HG02973 (cell line): ENCODE measurements around the gene TOX2.

Source experiments
- ATAC-seq: cut with Tn5 transposase; IDR thresholded peaks from one replicate; pipeline ENCODE4 v1.9.1; 2021; ENCODE audit warnings: moderate library complexity; ENCODE audit not compliant: unreplicated experiment

Gene TOX2

DNA sequence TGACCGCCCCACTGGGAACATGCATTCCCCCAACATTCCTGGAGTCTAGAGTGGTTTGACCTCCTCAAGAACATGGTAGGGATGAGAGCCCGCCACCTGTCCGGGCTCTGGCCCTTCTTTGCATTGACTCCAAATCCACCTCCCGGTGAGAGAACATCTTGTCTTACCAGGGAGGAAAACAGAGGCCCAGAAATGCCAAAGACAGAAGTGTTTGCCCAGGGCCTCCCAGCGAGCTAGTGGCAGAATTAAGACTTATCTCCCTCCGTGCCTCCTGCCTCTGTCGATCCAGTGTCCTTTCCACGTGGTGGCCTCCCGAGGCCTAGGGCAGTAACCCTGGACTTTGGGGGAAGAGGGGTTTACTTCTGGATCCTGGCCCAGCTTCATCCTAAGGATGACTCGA, 137.5 kb downstream of the TOX2 start:
- ATAC-seq: no peak

DNA sequence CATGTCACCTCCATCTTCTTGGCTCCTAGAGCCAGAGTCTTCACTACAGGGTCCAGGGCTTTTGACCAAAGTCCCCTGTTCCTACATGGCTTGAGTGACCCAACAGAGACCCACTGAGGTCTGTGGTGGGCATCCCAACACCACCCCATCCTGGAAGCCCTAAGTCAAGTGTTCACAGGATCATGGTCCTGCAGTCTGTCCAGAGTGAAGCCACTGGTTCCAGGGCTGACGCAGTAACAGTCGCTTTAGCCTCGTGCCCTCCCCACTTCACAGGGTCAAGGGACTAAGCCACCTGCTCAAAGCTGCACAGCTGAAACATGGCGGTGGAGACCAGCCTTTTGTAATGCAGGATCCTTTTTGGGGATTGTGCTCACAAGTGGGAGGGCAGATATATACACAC, 138.4 kb downstream of the TOX2 start:
- ATAC-seq: no peak

DNA sequence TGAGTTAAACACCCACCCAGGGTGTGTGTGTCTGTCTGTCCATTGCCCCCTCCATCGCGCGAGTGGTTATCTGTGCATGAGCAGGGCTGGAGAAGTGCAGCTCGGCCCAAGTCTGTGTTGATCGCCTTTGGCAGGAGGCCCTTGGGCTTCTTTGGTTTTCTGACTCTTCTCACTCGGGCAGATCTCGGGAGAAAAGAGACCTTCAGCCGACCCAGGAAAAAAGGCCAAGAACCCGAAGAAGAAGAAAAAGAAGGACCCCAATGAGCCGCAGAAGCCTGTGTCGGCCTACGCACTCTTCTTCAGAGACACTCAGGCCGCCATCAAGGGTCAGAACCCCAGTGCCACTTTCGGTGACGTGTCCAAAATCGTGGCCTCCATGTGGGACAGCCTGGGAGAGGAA, 139.5 kb downstream of the TOX2 start:
- no peak for ATAC-seq

DNA sequence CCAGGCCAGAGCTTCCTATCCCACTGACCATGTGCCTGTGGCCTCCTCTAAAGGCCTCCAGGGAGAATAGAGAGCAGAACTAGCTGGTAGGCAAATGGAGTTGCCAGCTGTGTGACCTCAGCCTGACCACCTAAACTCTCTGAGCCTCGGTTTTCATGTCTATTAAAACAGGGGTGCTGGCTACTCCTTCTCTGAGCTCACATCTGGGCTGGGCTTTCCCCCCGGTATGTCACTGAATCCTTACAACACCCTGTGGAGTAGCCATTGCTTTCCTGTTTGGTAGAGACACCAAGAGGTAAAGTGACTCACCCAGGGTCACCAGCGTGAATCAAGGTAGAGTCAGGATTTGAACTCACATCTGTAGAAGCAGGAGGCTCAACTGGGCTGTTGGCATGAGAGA, 140.2 kb downstream of the TOX2 start:
- no peak for ATAC-seq

DNA sequence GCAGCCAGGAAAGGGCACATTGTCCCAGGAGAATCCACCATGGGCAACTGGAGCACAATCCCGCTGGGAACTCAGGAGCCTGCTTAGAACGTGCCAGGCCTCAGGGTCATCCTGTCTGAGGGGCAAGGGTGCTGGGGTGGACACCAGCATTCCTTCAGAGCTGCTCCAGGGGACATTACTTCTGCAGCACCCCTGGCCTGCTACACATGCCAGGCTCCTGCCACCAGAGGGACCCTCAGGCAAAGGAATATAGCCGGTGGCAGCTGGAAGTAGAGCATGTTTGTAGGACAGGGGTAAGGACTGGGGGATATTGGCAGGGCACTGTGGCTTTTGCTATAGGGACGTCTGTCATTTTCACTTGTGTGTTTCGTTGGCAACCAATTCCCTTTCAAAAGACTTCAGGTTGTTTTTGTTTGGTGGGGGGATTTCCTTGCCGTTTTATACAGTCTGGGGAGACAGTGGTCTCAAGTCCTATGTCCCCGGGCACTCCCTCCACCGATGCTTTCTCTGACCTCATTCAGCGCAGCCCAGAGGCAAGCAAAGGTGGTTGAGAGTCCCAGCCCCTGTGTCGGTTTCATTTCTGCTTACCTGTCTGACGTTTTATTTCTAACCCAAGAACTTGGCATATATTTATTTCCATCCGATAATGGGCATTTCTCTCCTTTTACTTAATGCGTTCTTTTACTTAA, 141.5 kb downstream of the TOX2 start:
- no peak for ATAC-seq

DNA sequence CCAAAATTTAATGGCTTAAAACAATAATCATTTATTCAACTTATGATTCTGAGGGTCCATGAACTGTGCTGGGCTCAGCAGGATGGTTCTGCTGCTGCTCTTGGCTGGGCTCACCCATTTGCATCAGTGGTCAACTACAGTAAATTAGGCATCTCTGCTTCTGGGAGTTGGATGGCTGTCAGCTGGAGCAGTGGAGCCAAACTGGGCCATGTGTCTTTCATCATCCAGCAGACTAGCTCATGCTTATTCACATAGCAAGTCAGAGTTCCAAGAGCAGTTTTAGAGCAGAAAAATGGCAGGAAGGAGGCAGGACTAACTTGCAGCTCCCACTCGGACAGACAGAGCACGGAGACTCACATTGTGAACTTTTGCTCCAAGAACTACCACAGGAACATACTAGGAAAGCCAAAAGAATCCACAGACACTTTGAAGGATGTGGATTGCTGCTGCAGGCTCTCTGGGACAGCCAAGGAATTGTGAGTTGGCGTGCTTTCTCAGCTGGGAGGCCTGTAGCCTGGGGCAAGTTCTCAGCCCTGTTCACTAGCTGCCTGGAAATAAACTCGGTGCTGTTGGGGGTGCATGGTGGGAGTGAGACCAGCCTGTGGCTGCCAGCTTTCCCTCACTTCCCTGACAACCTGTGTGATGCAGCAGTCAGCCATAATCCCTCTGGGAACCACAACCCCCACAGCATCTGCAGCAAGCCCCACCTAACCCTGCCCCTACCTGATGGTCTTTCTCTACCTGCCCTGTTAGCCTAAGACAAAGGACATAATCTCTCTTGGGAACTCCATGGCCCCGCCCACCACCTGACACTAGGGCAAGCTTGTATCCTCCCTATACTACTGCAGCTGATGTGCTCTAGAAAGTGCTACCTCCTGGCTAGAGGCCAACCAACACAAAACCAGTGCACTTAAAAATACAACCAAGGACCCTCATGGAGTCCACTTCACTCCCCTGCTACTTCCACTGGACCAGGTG, 143.3 kb downstream of the TOX2 start:
- ATAC-seq: no peak

DNA sequence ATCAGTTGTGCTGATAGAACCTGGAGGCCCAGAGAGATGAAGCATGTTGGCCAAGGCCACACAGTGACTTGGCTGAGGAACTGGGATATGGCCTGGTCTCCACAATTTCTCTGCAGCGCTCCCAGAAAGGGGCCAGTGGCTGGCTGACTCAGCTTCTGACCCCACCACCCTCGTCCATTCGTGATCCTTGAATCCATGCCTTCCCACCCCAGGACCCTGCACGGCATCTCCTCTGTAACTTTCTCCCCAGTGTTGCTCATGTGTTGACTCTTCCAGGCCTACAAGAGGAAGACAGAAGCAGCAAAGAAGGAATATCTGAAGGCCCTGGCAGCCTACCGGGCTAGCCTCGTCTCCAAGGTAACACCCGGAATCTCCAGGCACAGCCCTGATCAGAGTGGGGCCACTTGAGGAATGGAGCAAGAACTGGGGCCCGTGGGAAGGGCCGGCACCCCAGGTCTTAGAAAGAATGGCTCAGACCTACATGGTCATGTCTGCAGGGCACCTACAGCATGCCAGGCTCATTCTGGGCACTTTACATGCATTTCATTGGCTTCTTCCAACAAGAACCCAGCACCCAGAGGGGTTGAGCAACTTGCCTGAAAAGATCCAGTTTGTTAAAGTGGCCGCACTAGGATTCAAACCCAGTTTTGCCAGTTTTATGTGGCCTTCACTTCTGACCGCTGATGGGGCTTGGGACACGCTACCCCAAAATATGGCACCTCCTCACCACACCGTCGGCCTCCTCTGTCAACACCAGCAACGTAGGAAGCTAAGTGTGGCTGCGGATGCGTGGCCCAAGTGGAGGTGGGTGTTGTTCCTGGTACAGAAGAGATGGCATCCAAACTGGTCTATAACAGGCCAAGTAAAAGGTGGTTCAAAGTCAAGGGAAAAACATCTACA, 150.1 kb downstream of the TOX2 start:
- no peak for ATAC-seq

DNA sequence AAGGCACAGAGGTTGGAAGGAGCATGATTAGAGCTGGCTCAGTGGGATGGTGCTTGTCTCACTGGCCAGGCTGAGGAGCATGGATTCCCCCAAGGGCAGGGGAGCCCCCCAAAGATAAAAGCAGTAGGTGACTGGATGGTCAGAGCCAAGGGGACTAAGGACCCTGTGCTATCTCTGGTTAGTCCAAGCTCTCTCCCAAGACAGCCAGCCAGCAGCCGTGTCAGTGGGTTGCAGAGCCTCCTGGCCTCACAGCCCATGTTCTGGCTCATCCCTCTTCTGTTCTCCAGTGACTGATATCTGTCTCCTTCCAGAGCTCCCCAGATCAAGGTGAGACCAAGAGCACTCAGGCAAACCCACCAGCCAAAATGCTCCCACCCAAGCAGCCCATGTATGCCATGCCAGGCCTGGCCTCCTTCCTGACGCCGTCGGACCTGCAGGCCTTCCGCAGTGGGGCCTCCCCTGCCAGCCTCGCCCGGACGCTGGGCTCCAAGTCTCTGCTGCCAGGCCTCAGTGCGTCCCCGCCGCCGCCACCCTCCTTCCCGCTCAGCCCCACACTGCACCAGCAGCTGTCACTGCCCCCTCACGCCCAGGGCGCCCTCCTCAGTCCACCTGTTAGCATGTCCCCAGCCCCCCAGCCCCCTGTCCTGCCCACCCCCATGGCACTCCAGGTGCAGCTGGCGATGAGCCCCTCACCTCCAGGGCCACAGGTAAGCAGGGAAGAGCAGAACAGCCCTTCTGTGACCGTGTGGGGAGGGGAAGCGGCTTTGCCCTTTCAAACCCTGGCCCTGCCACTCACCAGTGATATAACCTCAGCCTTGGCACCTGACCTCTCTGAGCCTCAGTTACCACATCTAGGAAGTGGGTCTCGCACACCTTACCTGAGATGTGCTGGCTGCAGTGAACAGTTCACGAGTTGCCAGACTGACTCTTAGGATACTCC, 151.0 kb downstream of the TOX2 start:
- ATAC-seq: no peak

DNA sequence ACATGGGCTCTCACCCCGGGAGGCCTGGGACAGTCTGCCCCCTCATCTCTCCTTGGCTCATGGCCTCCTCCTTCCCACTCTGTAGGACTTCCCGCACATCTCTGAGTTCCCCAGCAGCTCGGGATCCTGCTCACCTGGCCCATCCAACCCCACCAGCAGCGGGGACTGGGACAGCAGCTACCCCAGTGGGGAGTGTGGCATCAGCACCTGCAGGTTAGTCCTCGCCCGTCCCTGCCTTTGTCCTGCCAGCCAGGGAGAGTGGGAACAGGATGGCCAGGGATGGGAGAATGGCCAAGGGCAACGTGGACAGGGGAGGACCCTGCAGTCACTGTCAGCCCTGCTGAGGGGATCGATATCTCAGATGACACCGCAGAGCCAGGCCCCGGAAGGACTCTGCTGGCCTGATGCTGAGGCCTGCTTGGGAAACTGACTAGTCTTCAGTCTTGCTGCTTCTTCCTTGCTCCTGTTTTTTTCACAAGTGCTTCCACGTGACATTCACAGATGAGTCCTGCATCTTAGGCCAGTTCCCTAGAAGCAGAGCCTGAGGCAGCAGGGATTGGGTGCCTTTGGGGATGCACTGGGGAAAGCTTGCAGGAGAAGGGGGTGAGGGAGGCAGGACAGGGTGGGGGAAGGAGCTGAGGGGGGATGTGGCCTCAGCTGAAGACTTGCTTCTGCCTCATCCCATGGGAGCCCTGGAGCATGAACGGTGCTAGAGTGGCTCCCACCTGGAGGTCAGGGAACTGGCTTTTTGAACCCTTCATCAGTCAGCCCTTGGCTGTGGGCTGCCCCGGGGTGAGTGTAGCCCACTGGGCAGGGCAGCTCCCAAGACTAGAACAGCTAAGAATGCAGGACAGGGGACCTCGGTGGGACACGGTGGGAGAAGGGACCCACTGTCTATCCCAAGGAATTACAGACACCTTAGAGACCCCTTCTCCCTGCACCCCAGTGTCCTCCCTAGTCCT, 152.3 kb downstream of the TOX2 start:
- ATAC-seq: no peak

DNA sequence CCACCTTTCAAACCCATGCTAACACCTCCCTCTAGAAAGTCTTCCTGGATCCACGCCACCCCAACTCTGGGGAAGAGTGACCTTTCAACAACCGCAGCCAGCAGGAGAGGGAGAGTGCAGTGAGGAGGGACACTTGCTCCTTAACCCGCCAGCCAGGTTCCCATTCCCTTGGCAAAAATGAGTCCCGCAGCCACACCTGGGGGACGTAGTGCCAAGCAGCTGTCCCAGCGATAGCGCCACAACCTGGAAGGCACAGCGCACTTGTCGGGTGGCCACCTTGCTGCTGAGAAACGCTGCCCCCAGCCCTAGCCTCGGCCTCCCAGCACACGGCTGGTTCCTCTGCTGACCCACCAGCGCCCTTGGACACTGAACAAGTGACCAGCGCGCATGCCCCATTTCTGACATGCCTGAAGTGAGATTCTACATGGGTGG, 153.0 kb downstream of the TOX2 start:
- no peak for ATAC-seq

DNA sequence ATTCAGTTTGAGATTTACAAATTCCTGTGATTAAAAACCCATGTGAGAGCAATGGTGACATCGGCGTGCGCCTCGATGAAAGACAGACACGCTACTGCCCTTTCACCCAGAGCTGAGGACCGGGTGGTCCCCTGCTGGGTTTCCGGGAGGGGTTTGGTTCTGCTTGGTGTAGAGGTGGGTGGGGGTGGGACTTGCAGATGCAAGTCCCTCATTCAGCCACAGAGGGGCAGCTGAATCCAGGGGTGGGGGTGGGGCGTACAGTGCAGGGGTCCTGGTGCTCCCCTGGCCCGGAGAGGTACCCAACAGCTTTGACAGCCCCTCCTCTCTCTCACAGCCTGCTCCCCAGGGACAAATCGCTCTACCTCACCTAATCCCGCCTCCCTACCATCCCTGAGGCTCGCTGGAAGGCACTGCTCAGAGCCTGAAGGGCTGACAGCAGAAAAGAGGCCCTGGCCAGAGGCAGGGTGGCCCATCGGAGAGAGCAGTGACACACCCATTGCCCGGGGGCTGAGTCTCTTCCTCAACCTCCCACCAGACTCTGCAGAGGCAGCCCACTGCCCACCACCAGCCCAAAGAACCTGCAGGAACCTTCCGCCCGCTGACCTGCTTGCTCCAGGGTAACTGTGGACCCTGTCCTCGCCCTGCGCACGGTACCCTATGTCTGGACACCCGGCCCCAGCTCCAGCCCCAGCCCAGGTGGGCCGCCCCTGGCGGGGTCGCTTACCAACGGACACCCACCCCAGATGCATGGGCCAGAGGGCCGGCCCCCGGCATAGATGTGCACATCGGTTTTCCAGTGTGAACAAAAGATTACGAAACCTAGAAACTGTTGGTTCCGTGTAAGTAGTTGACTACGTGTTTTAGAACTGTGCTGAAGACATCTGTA, 153.9 kb downstream of the TOX2 start:
- no peak for ATAC-seq

DNA sequence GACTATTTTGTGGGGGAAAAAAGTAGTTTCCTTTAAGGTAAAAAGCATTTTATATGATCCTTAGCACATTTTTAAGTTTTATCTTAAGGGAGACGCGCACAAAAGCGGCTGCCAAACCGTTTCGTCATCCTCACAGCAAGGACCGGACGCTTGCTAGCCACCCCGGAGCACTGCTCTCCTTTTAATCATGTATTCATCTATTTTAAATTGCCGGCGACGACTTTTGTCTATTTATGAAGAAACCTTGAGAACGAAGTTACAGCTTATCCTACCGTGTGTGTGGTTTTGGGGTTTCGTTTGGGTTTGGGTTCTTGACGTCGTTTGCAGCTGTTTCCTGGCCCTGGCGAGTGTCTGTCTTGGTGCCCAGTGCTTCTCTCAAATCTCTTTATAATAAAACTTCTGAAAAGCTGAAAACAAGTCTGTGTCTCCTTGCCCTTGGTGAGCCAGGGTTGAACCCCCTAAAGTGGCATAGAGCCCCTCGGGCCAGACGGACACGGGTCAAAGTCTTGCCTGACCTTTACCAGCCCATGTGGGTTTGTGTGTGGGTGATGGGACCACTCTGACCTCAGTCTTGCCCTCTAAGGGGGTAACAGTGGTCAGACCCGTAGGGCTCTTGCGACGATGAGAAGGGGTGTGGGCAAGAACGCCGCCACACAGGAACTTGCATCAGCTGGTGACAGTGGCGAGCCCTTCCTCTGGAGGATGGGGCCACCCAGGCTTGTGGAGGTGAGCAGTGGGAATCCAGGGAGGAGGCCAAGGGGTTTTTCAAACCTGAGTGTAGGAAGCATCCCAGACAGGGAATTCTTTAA, 154.8 kb downstream of the TOX2 start:
- ATAC-seq: peak; percentile 51

DNA sequence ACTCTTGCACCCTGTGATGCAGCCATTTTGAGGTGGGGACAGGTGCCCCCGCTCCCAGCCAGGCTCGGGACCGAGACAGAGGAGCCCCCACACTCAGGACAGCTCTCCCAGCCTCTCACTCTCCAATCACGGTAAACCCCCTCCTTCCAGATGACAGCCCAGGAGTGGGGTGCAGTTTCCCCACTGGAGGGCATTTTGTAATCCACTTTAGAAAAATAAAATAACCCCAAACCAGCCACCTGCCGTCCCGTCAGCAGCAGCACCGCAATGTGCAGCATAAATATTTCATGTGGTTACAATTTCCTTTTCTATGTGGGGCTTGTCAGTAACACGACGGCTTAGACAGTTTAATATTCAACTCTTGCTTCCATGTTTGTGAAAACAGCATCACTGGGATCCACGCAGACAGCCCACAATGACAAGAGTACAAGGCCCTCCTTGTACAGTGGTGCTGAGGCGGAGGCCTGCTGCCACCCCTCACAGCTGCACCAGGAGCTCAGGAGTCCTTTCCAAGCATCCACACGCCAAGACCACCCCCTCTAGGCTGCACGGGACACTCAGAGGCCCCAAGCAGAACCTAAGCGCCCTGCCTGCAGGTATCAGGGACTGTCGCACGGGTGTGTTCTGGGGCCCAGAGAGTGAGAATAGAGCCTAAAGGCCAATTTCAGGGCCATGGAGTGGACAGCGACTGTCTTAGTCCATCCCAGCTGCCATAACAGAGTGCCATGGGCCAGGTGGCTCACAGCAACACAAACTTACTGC, 155.7 kb downstream of the TOX2 start:
- no peak for ATAC-seq

DNA sequence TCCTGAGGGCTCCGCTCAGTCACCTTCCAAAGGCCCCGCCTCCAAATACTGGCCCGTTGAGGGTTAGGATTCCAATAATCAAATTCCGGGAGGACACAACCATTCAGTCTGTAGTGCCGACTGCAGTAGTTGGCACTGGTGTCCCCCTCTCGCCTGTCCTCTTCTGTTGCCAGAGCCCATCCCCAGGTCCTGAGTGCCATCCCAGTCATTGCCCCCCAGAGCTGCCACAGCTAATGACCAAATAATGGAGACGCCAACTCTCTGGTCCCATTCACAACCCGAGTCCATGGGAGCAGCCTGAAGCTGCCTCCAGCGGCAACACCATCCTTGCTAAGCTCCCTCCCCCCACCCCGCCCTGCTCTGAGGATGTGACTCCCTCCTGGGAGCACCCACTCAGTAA, 156.4 kb downstream of the TOX2 start:
- no peak for ATAC-seq

DNA sequence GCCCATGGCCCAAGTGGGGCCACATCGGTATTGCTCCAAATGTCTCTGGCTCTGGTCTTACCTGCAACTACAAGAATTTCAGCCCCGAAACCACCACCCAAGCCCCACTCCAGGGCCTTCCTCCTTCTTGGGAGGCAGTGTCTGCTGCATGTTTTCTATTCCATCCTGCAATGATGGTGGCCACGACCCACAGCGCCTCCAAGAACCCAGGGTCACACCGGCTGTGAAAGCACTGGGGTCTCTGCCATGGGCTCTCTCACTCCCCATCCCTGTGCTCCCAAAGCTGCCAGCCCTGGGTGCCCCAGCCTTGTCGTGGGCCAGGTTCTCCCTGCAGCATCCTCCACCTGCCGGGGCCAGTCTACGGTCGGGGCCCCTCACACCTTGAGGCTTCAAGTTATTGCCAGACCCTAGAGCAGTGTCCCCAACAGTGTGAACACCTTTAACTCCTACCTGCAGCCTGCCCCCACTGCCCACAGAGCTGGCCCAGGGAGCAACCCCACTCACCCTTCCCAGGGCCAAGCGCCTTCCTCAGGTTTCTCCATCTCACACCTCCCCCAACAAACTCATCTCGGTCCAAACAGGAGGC, 157.0 kb downstream of the TOX2 start:
- no peak for ATAC-seq

DNA sequence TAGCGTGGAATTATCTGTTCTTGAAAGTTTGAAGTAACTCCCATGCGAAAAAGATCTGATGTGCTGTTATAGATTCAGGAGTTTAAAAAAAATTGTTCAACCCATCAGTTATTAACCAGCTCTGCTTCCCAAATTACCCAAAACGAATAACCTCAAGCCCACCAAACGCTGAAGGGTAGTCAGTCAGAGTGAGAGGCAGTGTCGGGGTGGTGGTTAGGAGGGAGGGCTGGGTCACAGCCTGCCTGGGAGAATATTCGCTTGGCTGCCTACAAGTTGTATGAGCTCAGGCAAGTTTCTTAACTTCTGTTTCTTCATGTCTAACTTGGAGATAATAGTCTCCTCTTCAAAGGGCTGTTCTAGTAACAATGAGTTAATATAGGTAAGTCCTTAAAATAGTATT, 157.7 kb downstream of the TOX2 start:
- ATAC-seq: no peak
